ENCODE results near the gene CGB3.

Gene CGB3

DNA sequence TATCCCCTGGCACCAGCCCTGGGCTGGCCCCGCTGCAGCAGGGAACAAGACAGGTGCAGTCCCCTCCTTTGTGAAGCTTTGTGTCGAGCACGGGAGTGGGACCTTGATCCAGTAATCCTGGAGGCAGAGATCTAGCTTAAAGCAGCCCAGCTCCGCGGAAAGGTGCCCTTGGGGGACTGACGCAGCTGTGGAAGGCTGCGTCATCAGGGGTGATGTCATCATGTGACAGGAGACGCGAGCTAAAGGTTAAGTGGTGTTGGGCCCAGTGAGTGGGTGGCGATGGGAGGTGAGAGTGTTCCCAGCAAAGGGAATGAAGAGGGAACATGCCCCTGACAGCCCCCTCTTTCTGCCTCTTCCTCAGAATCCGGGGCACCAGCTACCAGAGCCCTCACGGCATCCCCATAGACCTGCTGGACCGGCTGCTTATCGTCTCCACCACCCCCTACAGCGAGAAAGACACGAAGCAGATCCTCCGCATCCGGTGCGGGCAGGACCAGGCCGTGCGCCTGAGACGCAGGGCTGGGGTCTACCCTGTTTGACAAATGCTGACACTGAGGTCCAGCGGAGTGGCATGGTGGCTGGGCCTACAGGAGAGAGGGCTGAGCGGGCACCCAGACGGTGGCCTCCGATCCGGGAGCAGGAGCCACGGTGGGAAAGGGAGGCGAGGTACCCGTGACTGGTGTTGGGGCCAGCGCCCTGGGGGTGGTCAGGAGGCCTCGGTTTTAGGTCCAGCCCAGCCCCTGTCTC, 9.8 kb downstream of the CGB3 start:
- TF ChIP-seq CTCF (IDR thresholded peaks at IDR 0.05; ENCODE audit: low read length, missing control alignments), result no peak
- DNase-seq (ENCODE audit: low read depth), result no peak
- H3K4me3 ChIP-seq (replicated peaks; ENCODE audit: low read depth, low read length), result no peak overlapping the region

DNA sequence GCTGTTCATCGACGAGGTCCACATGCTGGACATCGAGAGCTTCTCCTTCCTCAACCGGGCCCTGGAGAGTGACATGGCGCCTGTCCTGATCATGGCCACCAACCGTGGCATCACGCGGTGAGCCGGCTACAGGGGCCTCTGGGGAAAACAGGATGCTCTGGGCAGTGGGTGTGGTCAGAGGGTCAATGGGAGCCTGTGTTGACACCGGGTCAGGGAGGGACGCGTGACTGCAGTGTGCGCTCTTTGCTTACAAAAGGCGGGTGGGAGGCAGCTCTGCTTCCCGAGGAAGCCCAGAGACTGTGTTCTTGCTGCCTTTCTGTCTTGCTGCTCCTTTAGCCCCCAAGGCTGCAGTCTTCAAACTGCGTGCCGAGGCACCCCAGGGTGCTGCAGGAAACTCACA, 12.9 kb downstream of the CGB3 start:
- no peak for DNase-seq (ENCODE audit: low read depth)
- no peak for TF ChIP-seq CTCF (IDR thresholded peaks at IDR 0.05; ENCODE audit: low read length, missing control alignments)
- H3K4me3 ChIP-seq (replicated peaks; ENCODE audit: low read depth, low read length), result no peak overlapping the region

DNA sequence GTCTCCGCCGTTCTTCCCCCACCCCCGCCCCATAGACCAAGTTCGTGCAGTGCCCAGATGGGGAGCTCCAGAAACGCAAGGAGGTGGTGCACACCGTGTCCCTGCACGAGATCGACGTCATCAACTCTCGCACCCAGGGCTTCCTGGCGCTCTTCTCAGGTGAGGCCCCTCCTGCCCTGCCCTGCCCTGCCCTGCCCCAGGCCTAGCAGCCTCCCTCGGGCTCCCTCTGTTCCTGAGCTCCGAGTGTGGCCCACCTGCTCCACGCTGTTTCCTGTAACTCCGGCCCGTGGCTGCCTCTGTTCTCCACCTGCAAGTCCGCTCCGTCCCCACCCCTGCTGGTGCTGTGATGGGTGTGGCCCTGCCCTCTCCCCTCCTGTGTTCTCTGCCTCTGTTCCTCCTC, 13.7 kb downstream of the CGB3 start:
- H3K4me3 ChIP-seq (replicated peaks; ENCODE audit: low read depth, low read length), result no peak overlapping the region
- DNase-seq (ENCODE audit: low read depth), result no peak
- TF ChIP-seq CTCF (IDR thresholded peaks at IDR 0.05; ENCODE audit: low read length, missing control alignments), result no peak

GRCh38 chr19:49009828-49010227, 14.3 kb downstream of the CGB3 start:
- no peak for TF ChIP-seq CTCF (IDR thresholded peaks at IDR 0.05; ENCODE audit: low read length, missing control alignments)
- DNase-seq (ENCODE audit: low read depth), result no peak
- H3K4me3 ChIP-seq (replicated peaks; ENCODE audit: low read depth, low read length), result no peak overlapping the region

GRCh38 chr19:49006905-49007304, 17.2 kb downstream of the CGB3 start:
- no peak overlapping the region for H3K4me3 ChIP-seq (replicated peaks; ENCODE audit: low read depth, low read length)
- TF ChIP-seq CTCF (IDR thresholded peaks at IDR 0.05; ENCODE audit: low read length, missing control alignments), result no peak
- no peak for DNase-seq (ENCODE audit: low read depth)

- DNase-seq (ENCODE audit: low read depth), result no peak
- no peak for TF ChIP-seq CTCF (IDR thresholded peaks at IDR 0.05; ENCODE audit: low read length, missing control alignments)
- H3K4me3 ChIP-seq (replicated peaks; ENCODE audit: low read depth, low read length), result no peak overlapping the region
Observed at GRCh38 chr19:49004964-49005614, 19.0 kb downstream of the CGB3 start.

- H3K4me3 ChIP-seq (replicated peaks; ENCODE audit: low read depth, low read length), result no peak overlapping the region
- no peak for TF ChIP-seq CTCF (IDR thresholded peaks at IDR 0.05; ENCODE audit: low read length, missing control alignments)
- no peak for DNase-seq (ENCODE audit: low read depth)
Observed at GRCh38 chr19:49004133-49004532, 20.0 kb downstream of the CGB3 start.
